OCI-LY7 (cell line): ENCODE measurements around the gene DNAJB11. TPM values are rescaled to one million over a fixed set of nuclear protein-coding genes. Genes with fewer than 3 reads are reported as not detected.

Source experiments
- BruUV-seq: library from RNA; stranded (reverse); fragments of 400-500 nt; replicated peaks from 2 replicates; lab custom pipeline; 2021; lab: Mats Ljungman, UMichigan
- CTCF ChIA-PET: fragments of 300-600 bp; sonication (Branson Sonifier 250); formaldehyde crosslinking; loops from one replicate; lab custom pipeline; 2022; ENCODE audit warnings: antibody characterized with exemption; ENCODE audit not compliant: unreplicated experiment; lab: Charles Lee
- POLR2A ChIA-PET: fragments of 300-600 bp; sonication (Branson Sonifier 250); formaldehyde crosslinking; loops from one replicate; lab custom pipeline; 2022; ENCODE audit warnings: antibody characterized with exemption; lab: Charles Lee
- DNase-seq: peaks from one replicate; pipeline ENCODE4 v3.0.0-alpha.2; 2015; ENCODE audit warnings: low spot score
- H2AFZ ChIP-seq: fragments of 200-600 bp; sonication (generic), shearing (Covaris generic); 2 replicates; pipeline ENCODE4 v1.6.1; 2014; ENCODE audit warnings: mild to moderate bottlenecking, antibody characterized with exemption, low read length, moderate library complexity
- H3K27ac ChIP-seq: fragments of 200-600 bp; sonication (generic); 2 replicates; pipeline ENCODE4 v1.5.1; 2014; ENCODE audit warnings: mixed run types, low read depth, mild to moderate bottlenecking, moderate library complexity, low read length, inconsistent platforms; ENCODE audit not compliant: poor library complexity, severe bottlenecking
- H3K36me3 ChIP-seq: fragments of 200-600 bp; sonication (generic); 2 replicates; pipeline ENCODE4 v1.6.1; 2014; ENCODE audit warnings: mild to moderate bottlenecking, antibody characterized with exemption, low read length, moderate library complexity, mixed read lengths; ENCODE audit not compliant: insufficient read depth
- H3K4me1 ChIP-seq: fragments of 200-600 bp; sonication (generic); 2 replicates; pipeline ENCODE4 v1.5.1; 2014; ENCODE audit warnings: mild to moderate bottlenecking, low read length; ENCODE audit not compliant: insufficient read depth, poor library complexity, severe bottlenecking
- H3K4me2 ChIP-seq: fragments of 200-600 bp; sonication (generic); 2 replicates; pipeline ENCODE4 v1.6.1; 2014; ENCODE audit warnings: mild to moderate bottlenecking, low read length
- H3K4me3 ChIP-seq: fragments of 200-600 bp; sonication (generic); 2 replicates; pipeline ENCODE4 v1.5.1; 2014; ENCODE audit warnings: mild to moderate bottlenecking, low read depth, low read length; ENCODE audit not compliant: poor library complexity, severe bottlenecking
- H3K79me2 ChIP-seq: fragments of 200-600 bp; sonication (generic); 2 replicates; pipeline ENCODE4 v1.6.1; 2016; ENCODE audit warnings: low read depth, mild to moderate bottlenecking, low read length, moderate library complexity, mixed read lengths; ENCODE audit not compliant: insufficient read depth
- H3K9me2 ChIP-seq: fragments of 200-600 bp; sonication (generic); 2 replicates; pipeline ENCODE4 v1.6.1; 2016; ENCODE audit warnings: mild to moderate bottlenecking, low read length, mixed read lengths; ENCODE audit not compliant: insufficient read depth
- H3K9me3 ChIP-seq: fragments of 200-600 bp; sonication (generic); 2 replicates; pipeline ENCODE4 v1.6.1; 2014; ENCODE audit warnings: mild to moderate bottlenecking, mixed run types, low read length, mixed read lengths
- H4K20me1 ChIP-seq: fragments of 200-600 bp; sonication (generic); 2 replicates; pipeline ENCODE4 v1.6.1; 2014; ENCODE audit warnings: mild to moderate bottlenecking, antibody characterized with exemption, low read length, moderate library complexity, mixed read lengths; ENCODE audit not compliant: insufficient read depth
- EZH2phosphoT487 ChIP-seq: fragments of 200-600 bp; sonication (generic); IDR thresholded peaks from 2 replicates; pipeline ENCODE4 v1.6.1; 2018; ENCODE audit warnings: low read depth, borderline replicate concordance, mild to moderate bottlenecking, mixed run types, antibody characterized with exemption, low read length, moderate library complexity, mixed read lengths
- intact Hi-C: fragments of 100-400 bp; cut with micrococcal nuclease; formaldehyde crosslinking; loops from one replicate; pipeline ENCODE4 v1.10.0; 2022; ENCODE audit not compliant: unreplicated experiment
- total RNA-seq, 2 experiments: library from RNA; depleted of rRNA in 1 of 2; stranded (reverse); fragments of >200 nt in 1 of 2; shearing (Covaris generic) in 1 of 2; gene quantifications; 2 replicates each; pipeline ENCODE4 v1.2.3, GENCODE V29; 2014 to 2022
- TF ChIP-seq, protein P1 (sequence below): fragments of 200-600 bp; sonication (generic); conservative IDR thresholded peaks from 2 replicates; pipeline ENCODE4 v1.5.1; 2014; ENCODE audit warnings: mild to moderate bottlenecking, antibody characterized with exemption, low read length, moderate library complexity, mixed read lengths

DNAJB11 gene
- total RNA-seq, 2 experiments from 2014 or later = 61.1 to 73.0 TPM

DNA sequence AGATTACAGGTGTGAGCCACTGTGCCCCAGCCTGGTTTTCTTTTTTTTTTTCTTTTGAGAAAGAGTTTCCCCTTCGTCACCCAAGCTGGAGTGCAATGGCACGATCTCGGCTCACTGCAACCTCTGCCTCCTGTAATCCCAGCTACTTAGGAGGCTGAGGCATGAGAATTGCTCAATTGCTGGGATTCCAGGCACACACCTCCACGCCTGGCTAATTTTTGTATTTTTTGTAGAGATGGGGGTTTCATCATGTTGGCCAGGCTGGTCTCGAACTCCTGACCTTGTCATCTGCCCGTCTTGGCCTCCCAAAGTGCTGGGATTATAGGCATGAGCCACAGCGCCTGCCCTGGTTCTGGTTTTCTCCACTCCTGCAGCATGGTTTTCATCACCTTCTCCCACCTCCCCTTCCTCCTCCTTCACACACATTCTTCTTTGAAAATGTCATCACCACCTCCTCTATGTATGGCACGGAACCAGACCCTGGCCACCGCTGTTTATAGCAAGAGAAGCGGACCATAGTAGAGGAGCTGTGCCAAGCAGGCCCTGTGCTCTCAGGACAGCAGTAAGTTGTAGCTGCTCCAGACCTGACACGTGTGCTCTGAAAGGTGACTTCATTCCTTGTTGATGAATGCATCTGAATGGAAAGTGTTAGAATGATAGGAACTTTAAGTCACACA, 27.7 kb downstream of the DNAJB11 start:
- Histone ChIP-seq H3K9me2 (no peaks in the 10 kb centered on the region), H3K4me1 (no peaks in the 10 kb centered on the region), H3K4me2 (no peak overlapping the region), H3K27ac (no peak overlapping the region), H3K36me3 (no peaks in the 10 kb centered on the region), H3K79me2 (no peaks in the 10 kb centered on the region), H2AFZ (no peak overlapping the region), H4K20me1 (no peaks in the 10 kb centered on the region), H3K4me3 (no peak overlapping the region), H3K9me3 (no peaks in the 10 kb centered on the region)
- DNase-seq = no peak
- intact Hi-C loops = no loop called here
- POLR2A ChIA-PET = interaction anchor here (0.7 kb wide), 1 partner anchor 316 kb away, joined by 6 read pairs; no protein-coding TSS in a partner anchor
- TF ChIP-seq EZH2phosphoT487 = no peak
- TF ChIP-seq, protein P1, sequence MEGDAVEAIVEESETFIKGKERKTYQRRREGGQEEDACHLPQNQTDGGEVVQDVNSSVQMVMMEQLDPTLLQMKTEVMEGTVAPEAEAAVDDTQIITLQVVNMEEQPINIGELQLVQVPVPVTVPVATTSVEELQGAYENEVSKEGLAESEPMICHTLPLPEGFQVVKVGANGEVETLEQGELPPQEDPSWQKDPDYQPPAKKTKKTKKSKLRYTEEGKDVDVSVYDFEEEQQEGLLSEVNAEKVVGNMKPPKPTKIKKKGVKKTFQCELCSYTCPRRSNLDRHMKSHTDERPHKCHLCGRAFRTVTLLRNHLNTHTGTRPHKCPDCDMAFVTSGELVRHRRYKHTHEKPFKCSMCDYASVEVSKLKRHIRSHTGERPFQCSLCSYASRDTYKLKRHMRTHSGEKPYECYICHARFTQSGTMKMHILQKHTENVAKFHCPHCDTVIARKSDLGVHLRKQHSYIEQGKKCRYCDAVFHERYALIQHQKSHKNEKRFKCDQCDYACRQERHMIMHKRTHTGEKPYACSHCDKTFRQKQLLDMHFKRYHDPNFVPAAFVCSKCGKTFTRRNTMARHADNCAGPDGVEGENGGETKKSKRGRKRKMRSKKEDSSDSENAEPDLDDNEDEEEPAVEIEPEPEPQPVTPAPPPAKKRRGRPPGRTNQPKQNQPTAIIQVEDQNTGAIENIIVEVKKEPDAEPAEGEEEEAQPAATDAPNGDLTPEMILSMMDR = no peak
- CTCF ChIA-PET = no interaction called here
- no TSS peak for BruUV-seq

DNA sequence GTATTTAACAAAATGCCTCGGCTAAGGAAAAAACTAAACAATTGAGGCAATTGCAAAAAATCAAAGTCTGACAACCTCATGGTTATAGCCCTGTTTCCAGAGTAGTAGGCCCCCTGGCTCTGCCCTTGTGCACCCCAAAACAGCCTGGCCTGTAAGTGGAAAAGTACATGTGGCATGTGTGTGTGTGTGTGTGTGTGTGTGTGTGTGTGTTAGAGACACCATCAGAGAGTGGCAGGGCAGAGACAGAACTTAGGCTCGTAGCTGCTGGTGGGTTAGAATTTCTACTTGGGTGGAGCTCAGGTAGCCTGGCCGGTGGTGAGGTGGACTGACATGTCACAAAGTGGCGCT, 28.2 kb downstream of the DNAJB11 start:
- no peaks in the 10 kb centered on the region for H4K20me1 ChIP-seq
- ChIA-PET POLR2A (no interaction called here), CTCF (no interaction called here)
- intact Hi-C loops = no loop called here
- H2AFZ ChIP-seq = no peak overlapping the region
- no peaks in the 10 kb centered on the region for H3K79me2 ChIP-seq
- H3K27ac ChIP-seq = no peak overlapping the region
- H3K9me3 ChIP-seq = no peaks in the 10 kb centered on the region
- H3K36me3 ChIP-seq = no peaks in the 10 kb centered on the region
- no TSS peak for BruUV-seq
- no peaks in the 10 kb centered on the region for H3K9me2 ChIP-seq
- no peak for TF ChIP-seq EZH2phosphoT487
- TF ChIP-seq, protein P1 = no peak
- no peak overlapping the region for H3K4me2 ChIP-seq
- no peaks in the 10 kb centered on the region for H3K4me1 ChIP-seq
- H3K4me3 ChIP-seq = no peak overlapping the region
- DNase-seq = no peak

DNA sequence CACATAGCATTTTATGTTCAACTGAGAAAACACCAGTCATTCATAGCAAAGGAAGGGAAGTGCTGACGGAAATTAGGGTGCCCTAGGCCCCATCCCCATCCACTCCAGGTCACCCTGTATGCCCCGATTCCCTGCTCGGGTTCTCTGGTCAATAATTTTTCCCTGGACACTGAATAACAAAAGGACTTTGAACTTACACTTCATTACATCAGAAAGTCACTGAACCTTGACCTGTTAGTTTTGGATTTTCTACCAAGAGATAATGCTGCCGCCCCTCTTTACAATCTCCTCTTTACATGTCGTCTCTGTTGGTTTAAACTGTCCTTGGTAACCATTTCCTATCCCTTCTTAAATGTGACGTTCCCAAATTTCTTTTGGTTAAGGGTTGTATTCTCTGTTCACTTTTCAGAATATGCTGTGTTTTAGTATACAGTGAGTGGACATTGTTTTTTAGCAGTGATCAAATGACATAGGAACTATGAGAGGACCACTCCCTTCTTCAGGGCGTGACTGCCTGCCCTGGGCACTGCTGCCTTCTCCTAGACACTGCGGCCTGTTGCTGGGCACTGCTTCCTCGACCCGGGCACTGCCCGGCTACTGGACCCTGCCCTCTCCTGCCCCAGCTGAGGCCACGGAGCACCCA, 28.7 kb downstream of the DNAJB11 start:
- H3K4me3 ChIP-seq = no peak overlapping the region
- H3K9me2 ChIP-seq = no peaks in the 10 kb centered on the region
- intact Hi-C loops = no loop called here
- H2AFZ ChIP-seq = no peak overlapping the region
- no peak overlapping the region for H3K27ac ChIP-seq
- no peak for TF ChIP-seq EZH2phosphoT487
- TF ChIP-seq, protein P1 = no peak
- no peaks in the 10 kb centered on the region for H3K4me1 ChIP-seq
- POLR2A ChIA-PET = interaction anchor here (1.2 kb wide), 1 partner anchor 47 kb away, joined by 3 read pairs; no protein-coding TSS in a partner anchor
- CTCF ChIA-PET = no interaction called here
- H4K20me1 ChIP-seq = no peaks in the 10 kb centered on the region
- no peaks in the 10 kb centered on the region for H3K79me2 ChIP-seq
- DNase-seq = no peak
- BruUV-seq = no TSS peak
- no peak overlapping the region for H3K4me2 ChIP-seq
- no peaks in the 10 kb centered on the region for H3K9me3 ChIP-seq
- H3K36me3 ChIP-seq = no peaks in the 10 kb centered on the region
